Fibroblast of the aortic adventitia (primary cell): ENCODE data around the gene SGO2. TPM values are rescaled to one million over a fixed set of nuclear protein-coding genes. Genes with fewer than 3 reads are reported as not detected.
A peak's percentile ranks its signal among the peaks of the same experiment; 100 is the strongest.
"Not testable (repeated sequence)": the region's sequence is repeated elsewhere in the genome, so short reads cannot be mapped to it uniquely, and the experiment has no call there.

Experiments
- DNase-seq: peaks from one replicate; pipeline ENCODE4 v3.0.0-alpha.2; 2010; ENCODE audit warnings: low read depth
- H3K4me3 ChIP-seq: 2 replicates; pipeline ENCODE4 v1.5.1; 2011; ENCODE audit warnings: low read depth, mild to moderate bottlenecking, control low read depth, low read length, moderate library complexity
- CTCF ChIP-seq: IDR thresholded peaks from 2 replicates; pipeline ENCODE4 v1.5.1; 2011; ENCODE audit warnings: mild to moderate bottlenecking, low read length, control low read depth, inconsistent platforms; ENCODE audit not compliant: insufficient read depth
- total RNA-seq: library from RNA; depleted of rRNA; stranded (reverse); fragments of >200 nt; gene quantifications from 2 replicates; pipeline ENCODE4 v1.2.3, GENCODE V29; 2012; ENCODE audit warnings: low replicate concordance

SGO2 gene
- total RNA-seq, 1 donor, result 23.3 TPM

GRCh38 chr2:200608341-200609027 is 82.5 kb downstream of the SGO2 start:
- H3K4me3 ChIP-seq, result no peak overlapping the region
- no peak for DNase-seq
- TF ChIP-seq CTCF, result no peak

DNA sequence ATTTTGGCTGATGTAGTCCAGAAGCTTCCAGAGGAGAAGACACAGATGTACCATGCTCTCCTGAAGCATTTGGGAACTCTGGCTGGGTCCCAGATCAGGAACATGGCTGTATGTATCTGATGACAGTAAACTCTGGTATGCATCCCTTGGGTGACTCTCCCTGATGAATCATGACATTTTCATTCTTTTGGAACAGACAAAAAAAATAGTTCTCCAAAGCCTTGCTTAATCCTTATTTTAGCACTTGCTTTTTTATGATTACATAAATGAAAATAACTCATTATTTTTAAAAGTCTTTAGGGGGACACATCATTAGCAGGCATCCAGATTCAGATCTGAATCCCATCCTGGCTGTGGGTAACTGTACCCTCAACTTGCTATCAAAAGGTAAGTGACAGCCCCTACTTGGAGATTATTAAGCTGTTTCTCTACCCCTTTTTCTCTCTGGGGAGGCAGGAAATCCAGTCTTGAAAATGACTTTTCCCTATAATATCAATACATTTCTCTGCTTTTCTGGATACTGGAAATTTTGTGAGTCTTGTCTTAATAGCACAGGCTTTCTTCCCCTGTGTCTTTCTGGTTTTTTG is 83.1 kb downstream of the SGO2 start:
- no peak for TF ChIP-seq CTCF
- H3K4me3 ChIP-seq, result no peak overlapping the region
- DNase-seq, result peak; percentile 92

- DNase-seq, H3K4me3 ChIP-seq: not testable (repeated sequence)
These were observed 84.2 kb downstream of the SGO2 start for GRCh38 chr2:200610217-200610616.

DNA sequence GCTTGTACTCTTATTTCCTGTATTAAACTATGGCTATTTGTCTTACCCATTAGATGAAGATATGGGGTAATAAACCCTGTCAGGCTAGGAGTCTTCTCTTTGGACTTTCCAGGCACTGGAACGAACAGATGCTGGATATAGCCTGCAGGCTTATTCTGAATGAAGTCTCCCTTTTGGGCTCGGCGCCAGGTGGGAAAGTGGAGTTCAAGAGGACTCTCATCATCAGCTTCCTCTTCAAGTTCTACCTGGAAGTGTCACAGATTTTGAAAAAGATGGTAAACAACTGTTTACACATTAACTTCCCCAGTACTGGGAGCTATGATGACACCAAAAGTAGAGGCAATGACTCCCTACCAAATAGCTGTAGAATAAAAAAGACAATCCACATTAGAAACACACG is 87.7 kb downstream of the SGO2 start:
- no peak overlapping the region for H3K4me3 ChIP-seq
- DNase-seq, result no peak
- no peak for TF ChIP-seq CTCF

GRCh38 chr2:200614249-200614648 is 88.2 kb downstream of the SGO2 start:
- H3K4me3 ChIP-seq, result no peak overlapping the region
- DNase-seq, result no peak
- TF ChIP-seq CTCF, result no peak

DNA sequence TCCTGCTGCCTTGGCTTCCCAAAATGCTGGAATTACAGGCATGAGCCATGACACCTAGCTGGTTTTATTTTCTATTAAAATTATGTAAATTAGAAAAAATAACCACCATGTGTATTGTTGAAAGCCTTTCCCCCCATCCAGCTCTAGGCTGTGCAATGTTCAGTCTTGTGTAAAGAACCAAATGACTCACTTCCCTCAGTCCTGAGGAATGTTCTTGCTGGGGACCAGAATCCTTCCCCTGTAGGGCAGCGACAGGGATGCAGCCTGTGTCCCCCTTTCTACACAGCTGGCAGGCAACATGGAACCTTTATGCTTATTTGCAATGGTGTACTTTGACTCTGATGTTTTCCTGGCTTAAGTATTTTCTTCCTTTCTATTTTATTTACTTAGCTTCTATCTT is 89.2 kb downstream of the SGO2 start:
- TF ChIP-seq CTCF, result no peak
- DNase-seq, result peak; percentile 62
- H3K4me3 ChIP-seq, result no peak overlapping the region

- DNase-seq, result no peak
- TF ChIP-seq CTCF, result no peak
- H3K4me3 ChIP-seq, result no peak overlapping the region
These were observed 90.2 kb downstream of the SGO2 start for GRCh38 chr2:200616193-200616592.
